ENCODE measurements around the gene CACNA1D.

The CACNA1D gene

GRCh38 chr3:53719796-53720195, 225.4 kb downstream of the CACNA1D start:
- DNase-seq = no peak

- DNase-seq = no peak
Observed at GRCh38 chr3:53721187-53722119, 227.0 kb downstream of the CACNA1D start.

GRCh38 chr3:53724566-53724965, 230.2 kb downstream of the CACNA1D start:
- no peak for DNase-seq

GRCh38 chr3:53725387-53725995, 231.1 kb downstream of the CACNA1D start:
- DNase-seq = no peak

GRCh38 chr3:53726643-53727042, 232.2 kb downstream of the CACNA1D start:
- DNase-seq = no peak

- DNase-seq = no peak
Observed at GRCh38 chr3:53728606-53729005, 234.2 kb downstream of the CACNA1D start.

GRCh38 chr3:53729159-53729558, 234.7 kb downstream of the CACNA1D start:
- DNase-seq = no peak

- DNase-seq = no peak
Observed at GRCh38 chr3:53729618-53730017, 235.2 kb downstream of the CACNA1D start.

GRCh38 chr3:53730576-53730975, 236.2 kb downstream of the CACNA1D start:
- no peak for DNase-seq

GRCh38 chr3:53731934-53732624, 237.7 kb downstream of the CACNA1D start:
- DNase-seq = no peak

- no peak for DNase-seq
Observed at GRCh38 chr3:53733446-53733845, 239.0 kb downstream of the CACNA1D start.

- no peak for DNase-seq
Observed at GRCh38 chr3:53739966-53740365, 245.6 kb downstream of the CACNA1D start.

- no peak for DNase-seq
Observed at GRCh38 chr3:53740956-53741355, 246.5 kb downstream of the CACNA1D start.

- no peak for DNase-seq
Observed at GRCh38 chr3:53744351-53744750, 249.9 kb downstream of the CACNA1D start.

- DNase-seq = no peak
Observed at GRCh38 chr3:53747559-53747958, 253.1 kb downstream of the CACNA1D start.

- DNase-seq = no peak
Observed at GRCh38 chr3:53748512-53749271, 254.3 kb downstream of the CACNA1D start.

- DNase-seq = no peak
Observed at GRCh38 chr3:53749448-53749847, 255.0 kb downstream of the CACNA1D start.

GRCh38 chr3:53750253-53751210, 256.1 kb downstream of the CACNA1D start:
- DNase-seq = peak; percentile 36

- no peak for DNase-seq
Observed at GRCh38 chr3:53753518-53754183, 259.2 kb downstream of the CACNA1D start.

GRCh38 chr3:53754325-53754724, 259.9 kb downstream of the CACNA1D start:
- DNase-seq = no peak

- no peak for DNase-seq
Observed at GRCh38 chr3:53758846-53759245, 264.4 kb downstream of the CACNA1D start.

Data from retina (tissue), 1 donor.